GM19328 (cell line): ENCODE measurements around the gene SIDT1.
"Not testable (repeated sequence)": the region's sequence is repeated elsewhere in the genome, so short reads cannot be mapped to it uniquely, and the experiment has no call there.

Experiments
- ATAC-seq: cut with Tn5 transposase; IDR thresholded peaks from one replicate; pipeline ENCODE4 v1.9.1; 2021; ENCODE audit warnings: mild to moderate bottlenecking, moderate library complexity; ENCODE audit not compliant: unreplicated experiment

The SIDT1 gene

GRCh38 chr3:113630956-113631542 lies 98.7 kb downstream of the SIDT1 start:
- ATAC-seq, result no peak

GRCh38 chr3:113631573-113631972 lies 99.2 kb downstream of the SIDT1 start:
- no peak for ATAC-seq

DNA sequence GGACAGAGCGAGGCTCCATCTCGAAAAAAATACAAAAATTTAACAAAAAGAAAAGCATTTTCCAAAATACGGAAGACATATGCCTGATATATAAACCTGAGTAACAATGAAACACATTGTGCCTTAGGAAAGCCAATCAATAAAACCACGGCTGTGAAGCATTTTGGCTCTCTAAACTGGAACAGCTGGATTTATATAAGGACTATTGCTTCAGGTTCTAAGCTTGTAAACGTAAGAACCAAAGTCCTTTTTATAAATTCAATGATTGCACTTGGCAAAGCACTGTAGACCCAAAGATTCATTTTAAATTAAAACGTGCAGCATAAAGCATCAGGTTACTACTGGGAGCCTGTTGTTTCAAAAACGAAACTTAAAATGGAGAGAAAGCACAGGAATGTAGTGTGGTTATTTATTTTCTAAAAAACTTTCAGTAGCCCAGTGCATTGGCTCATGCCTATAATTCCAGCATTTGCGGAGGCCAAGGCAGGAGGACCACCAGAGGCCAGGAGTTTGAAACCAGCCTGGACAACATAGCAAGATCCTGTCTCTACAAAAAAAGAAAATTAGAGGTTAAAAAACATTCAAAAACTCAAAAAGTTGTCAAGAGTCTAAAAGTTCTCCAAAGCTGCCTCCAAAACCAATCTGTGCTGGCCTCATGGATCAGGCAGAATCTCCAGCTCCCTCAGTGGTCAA lies 102.6 kb downstream of the SIDT1 start:
- ATAC-seq, result no peak

DNA sequence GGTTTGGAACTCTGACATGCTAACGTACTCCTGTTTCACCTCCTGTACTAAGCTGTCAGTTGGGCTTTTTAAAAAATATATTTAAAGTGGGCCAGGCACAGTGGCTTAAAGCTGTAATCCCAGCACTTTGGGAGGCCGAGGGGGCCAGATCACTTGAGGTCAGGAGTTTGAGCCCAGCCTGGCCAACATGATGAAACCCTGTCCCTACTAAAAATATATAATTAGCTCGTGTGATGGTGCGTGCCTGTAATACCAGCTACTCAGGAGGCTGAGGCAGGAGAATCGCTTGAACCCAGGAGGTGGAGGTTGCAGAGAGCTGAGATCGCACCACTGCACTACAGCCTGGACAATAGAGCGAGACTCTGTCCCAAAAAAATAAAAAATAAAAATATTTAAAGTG lies 103.7 kb downstream of the SIDT1 start:
- not testable (repeated sequence) for ATAC-seq

DNA sequence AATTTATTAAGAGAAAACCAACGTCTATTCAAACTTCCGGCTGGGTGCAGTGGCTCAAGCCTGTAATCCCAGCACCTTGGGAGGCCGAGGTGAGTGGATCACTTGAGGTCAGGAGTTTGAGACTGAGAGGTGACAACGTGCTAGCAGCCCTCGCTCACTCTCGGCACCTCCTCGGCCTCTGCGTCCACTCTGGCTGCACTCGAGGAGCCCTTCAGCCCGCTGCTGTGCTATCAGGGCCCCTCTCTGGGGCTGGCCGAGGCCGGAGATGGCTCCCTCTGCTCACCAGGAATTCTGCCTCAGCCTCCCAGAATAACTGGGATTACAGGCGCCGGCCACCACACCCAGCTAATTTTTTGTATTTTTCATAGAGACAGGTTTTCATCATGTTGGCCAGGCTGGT lies 105.4 kb downstream of the SIDT1 start:
- ATAC-seq, result no peak

GRCh38 chr3:113638910-113639309 lies 106.6 kb downstream of the SIDT1 start:
- no peak for ATAC-seq

DNA sequence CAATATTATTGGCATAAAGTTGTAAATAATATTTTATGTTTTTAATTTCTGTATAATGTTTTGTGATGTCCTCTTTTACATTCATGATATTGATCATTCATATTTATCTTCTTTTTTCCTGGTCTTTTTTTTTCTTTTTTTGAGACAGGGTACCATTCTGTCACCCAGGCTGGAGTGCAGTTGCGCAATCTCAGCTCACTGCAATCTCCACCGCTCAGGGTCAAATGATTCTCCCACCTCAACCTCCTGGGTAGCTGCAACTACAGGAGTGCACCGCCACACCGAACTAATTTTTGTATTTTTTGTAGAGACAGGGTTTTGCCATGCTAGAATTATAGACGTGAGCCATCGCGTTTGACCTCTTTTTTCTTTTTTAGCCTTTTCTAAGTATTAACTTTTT lies 111.2 kb downstream of the SIDT1 start:
- no peak for ATAC-seq

DNA sequence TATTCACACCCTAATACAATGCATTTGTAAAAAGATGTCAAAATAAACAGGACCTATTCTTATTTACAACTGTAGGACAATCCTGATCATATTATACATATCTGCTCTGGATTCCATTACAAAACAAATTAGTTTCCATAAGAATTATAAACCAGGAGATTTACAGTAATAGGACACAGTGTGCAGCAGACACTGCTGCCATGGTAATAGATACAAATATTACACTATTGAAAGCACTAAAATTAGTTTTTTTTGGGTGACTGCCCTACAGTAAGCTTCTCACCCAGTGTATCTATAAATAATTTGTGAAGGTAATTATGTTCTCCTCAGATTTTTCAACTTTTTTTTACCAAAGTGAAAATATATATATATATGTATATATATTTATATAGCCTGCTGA lies 116.2 kb downstream of the SIDT1 start:
- ATAC-seq, result no peak

GRCh38 chr3:113649174-113649845 lies 117.0 kb downstream of the SIDT1 start:
- no peak for ATAC-seq

DNA sequence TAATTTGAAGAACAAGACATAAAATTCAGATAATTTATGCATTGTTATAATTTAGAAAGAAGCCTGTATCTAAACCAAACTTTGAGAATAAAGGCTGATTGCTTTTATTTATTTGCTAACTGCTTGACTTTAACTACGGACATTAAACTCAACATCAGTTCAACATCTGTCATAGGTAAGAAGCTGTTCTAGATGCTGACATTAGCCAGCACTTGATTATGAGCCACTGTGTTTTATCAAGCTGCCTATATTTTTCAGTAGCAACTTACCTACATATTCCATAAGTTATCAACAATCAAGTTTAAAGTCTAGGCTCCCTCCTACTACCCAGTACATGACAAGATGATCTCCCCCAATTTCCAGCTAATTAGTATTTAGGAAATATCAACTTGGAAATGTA lies 122.0 kb downstream of the SIDT1 start:
- no peak for ATAC-seq

DNA sequence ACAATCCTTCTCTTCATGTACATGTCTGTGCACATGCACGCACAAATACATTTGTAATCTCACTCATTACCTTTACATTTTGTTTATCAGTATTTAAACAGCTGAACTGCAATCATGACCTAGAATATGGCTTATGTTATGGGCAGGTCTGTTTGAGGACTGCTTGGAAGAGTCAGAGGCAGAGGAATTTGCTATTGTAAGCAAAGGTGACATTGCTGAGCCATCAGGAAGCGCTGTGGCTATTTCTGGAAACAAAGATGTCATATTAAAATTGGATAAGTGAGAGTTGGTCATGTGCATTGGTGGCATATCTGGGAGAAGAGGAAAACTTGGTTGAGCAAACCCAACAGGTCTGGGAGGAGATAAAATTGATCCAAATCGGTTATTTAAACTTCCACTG lies 122.5 kb downstream of the SIDT1 start:
- ATAC-seq, result no peak

GRCh38 chr3:113658107-113658506 lies 125.8 kb downstream of the SIDT1 start:
- no peak for ATAC-seq

DNA sequence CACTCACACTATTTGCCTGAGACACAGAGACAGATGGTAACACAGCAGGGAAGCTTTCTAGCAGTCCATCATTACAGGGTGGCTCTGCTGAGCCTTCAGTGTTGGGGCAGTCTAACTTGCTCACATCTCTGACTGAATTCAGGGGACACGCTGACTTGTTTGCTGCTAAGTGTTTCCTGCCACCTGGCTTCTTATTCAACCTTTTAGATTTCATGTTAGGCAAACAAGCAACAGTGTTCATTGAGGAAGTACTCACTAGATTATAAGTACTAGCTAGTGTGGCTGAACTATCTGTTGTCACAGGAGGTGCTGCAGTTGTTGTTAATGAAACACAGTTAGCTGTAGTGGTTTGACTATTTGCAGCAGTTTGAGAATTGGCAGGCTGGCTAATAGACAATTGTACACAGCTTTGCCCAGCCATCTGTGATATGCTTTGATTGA lies 126.8 kb downstream of the SIDT1 start:
- no peak for ATAC-seq

DNA sequence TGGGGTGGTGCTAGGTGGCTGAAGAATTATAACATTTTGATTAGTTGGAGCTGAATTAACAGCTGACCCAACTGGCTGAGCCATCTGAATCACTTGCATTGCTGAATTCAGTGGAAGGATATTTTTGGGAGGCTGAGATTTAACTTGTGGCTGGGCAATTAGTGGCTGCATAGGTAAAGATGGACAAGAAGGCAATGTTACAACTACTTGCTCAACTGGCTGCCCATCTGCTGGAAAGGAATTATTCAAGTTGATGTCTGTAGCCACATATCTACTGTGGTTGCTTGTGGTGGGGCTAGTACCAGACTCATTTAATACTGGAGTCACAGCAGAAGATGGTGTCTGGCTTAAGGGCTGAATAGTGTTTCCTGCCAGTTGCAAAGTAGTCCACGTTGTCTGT lies 127.6 kb downstream of the SIDT1 start:
- ATAC-seq, result no peak

GRCh38 chr3:113660458-113660857 lies 128.1 kb downstream of the SIDT1 start:
- no peak for ATAC-seq

GRCh38 chr3:113660896-113661295 lies 128.5 kb downstream of the SIDT1 start:
- no peak for ATAC-seq

DNA sequence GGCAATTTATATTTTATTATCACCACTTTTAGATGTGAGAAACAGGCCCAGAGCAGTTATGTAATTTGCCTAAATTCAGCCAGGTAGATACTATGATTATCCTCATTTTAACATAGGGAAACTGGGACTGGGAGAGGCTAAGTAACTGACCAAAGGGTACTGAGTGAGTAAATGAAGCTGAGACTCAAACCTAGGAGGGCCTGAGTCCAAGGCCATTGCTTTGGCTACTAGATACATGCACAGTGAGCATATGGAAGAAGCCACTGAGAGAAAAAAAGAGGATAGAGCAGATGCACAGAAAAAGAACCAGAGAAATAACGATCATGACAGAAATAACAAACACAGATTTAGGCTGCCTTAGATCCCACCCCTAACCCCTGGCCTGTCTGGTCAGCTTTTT lies 130.5 kb downstream of the SIDT1 start:
- ATAC-seq, result no peak

DNA sequence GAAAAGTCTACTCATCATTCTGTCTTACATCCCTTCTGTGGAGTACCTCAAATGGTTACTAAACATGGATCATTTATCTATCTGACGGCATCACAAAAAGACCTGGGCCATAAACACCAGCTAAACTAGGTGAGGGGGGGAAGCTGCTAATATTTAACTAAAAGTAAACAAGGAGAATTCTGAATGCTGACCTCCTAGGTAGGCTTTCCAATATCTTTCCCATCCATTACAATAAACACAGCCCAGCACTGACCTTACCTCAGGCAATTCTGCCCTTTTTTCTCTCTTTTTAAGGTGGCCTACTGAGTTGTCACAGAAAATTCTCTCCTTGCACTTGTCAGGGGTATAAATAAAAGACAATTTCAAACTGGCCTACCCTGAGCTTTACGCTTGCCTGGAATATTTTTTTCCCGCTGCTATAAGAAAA lies 131.0 kb downstream of the SIDT1 start:
- no peak for ATAC-seq

- no peak for ATAC-seq
Observed at GRCh38 chr3:113663761-113664160, 131.4 kb downstream of the SIDT1 start.

- ATAC-seq, result no peak
Observed at GRCh38 chr3:113664523-113665094, 132.3 kb downstream of the SIDT1 start.

- no peak for ATAC-seq
Observed at GRCh38 chr3:113668015-113668414, 135.7 kb downstream of the SIDT1 start.

DNA sequence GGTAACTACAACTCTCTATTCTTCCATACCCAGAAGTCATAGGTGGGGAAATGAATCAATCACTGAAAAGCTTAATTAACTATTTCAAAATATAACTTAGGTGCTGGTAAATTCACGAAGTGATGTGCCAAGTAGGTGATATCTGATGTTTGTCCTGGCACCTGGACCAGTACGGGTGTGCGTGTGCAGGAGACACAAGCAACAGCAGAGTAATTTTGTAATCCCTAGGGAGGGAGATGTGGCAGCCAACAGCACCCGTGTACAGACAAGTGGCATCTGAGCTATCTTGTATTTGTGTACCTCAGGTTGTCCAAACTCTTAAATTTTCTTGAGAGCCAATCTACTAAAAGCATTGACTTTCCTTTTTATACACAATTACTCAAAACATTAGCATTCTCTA lies 141.2 kb downstream of the SIDT1 start:
- ATAC-seq, result no peak
